Chondrocyte (in vitro differentiated cells): ENCODE measurements around the gene CEBPB. TPM values are rescaled to one million over a fixed set of nuclear protein-coding genes. Genes with fewer than 3 reads are reported as not detected.

Source experiments
- DNase-seq: peaks from one replicate; pipeline ENCODE4 v3.0.0; 2021; ENCODE audit warnings: mixed read lengths, low spot score
- H3K27ac Mint-ChIP-seq: one replicate; pipeline ENCODE4 v1.8.0; 2021; ENCODE audit warnings: mild to moderate bottlenecking, moderate library complexity, mixed read lengths; ENCODE audit not compliant: unreplicated experiment
- H3K27me3 Mint-ChIP-seq: 2 replicates; pipeline ENCODE4 v1.8.0; 2021; ENCODE audit warnings: low read depth, mixed read lengths
- H3K36me3 Mint-ChIP-seq: 2 replicates; pipeline ENCODE4 v1.8.0; 2021; ENCODE audit warnings: low read depth, mixed read lengths
- H3K4me1 Mint-ChIP-seq: 2 replicates; pipeline ENCODE4 v1.8.0; 2021; ENCODE audit warnings: low read depth, mild to moderate bottlenecking, mixed read lengths
- H3K4me3 Mint-ChIP-seq: one replicate; pipeline ENCODE4 v1.8.0; 2021; ENCODE audit warnings: mild to moderate bottlenecking, moderate library complexity, mixed read lengths; ENCODE audit not compliant: unreplicated experiment
- H3K9me3 Mint-ChIP-seq: 2 replicates; pipeline ENCODE4 v1.8.0; 2021; ENCODE audit warnings: low read depth, mixed read lengths
- CTCF ChIP-seq: fragments of 200-600 bp; sonication (generic); IDR thresholded peaks from 2 replicates; pipeline ENCODE4 v1.5.0; 2021; ENCODE audit warnings: antibody characterized with exemption, mild to moderate bottlenecking, moderate library complexity
- total RNA-seq: library from RNA; stranded (reverse); gene quantifications from 3 replicates; pipeline ENCODE4 v1.2.1, GENCODE V29; 2021

CEBPB gene
- total RNA-seq, 1 donor from 2014 or later: 81.4 TPM

- no peak overlapping the region for H3K4me3 Mint-ChIP-seq
- H3K27me3 Mint-ChIP-seq: no peaks in the 10 kb centered on the region
- peaks cover 9% of the 10 kb centered on the region for H3K9me3 Mint-ChIP-seq
- peaks cover 33% of the 10 kb centered on the region for H3K4me1 Mint-ChIP-seq
- TF ChIP-seq CTCF: no peak
- H3K36me3 Mint-ChIP-seq: peaks cover 14% of the 10 kb centered on the region
- no peak for DNase-seq
- peak overlapping the region; percentile 100 for H3K27ac Mint-ChIP-seq
These were observed 5.0 kb downstream of the CEBPB start for GRCh38 chr20:50195524-50196120.

- Mint-ChIP-seq H3K9me3 (peaks cover 9% of the 10 kb centered on the region), H3K4me1 (peaks cover 33% of the 10 kb centered on the region), H3K27me3 (no peaks in the 10 kb centered on the region), H3K27ac (peak overlapping the region; percentile 64), H3K36me3 (peaks cover 14% of the 10 kb centered on the region), H3K4me3 (no peak overlapping the region)
- DNase-seq: no peak
- TF ChIP-seq CTCF: no peak
These were observed 5.6 kb downstream of the CEBPB start for GRCh38 chr20:50196248-50196647.

- no peak for TF ChIP-seq CTCF
- peaks cover 9% of the 10 kb centered on the region for H3K9me3 Mint-ChIP-seq
- DNase-seq: no peak
- H3K27ac Mint-ChIP-seq: peak overlapping the region; percentile 49
- peaks cover 33% of the 10 kb centered on the region for H3K4me1 Mint-ChIP-seq
- no peak overlapping the region for H3K4me3 Mint-ChIP-seq
- no peaks in the 10 kb centered on the region for H3K27me3 Mint-ChIP-seq
- H3K36me3 Mint-ChIP-seq: peaks cover 14% of the 10 kb centered on the region
These were observed 6.3 kb downstream of the CEBPB start for GRCh38 chr20:50196896-50197295.

- no peak for TF ChIP-seq CTCF
- H3K36me3 Mint-ChIP-seq: peaks cover 15% of the 10 kb centered on the region
- peaks cover 30% of the 10 kb centered on the region for H3K4me1 Mint-ChIP-seq
- H3K4me3 Mint-ChIP-seq: no peak overlapping the region
- no peak for DNase-seq
- no peaks in the 10 kb centered on the region for H3K27me3 Mint-ChIP-seq
- peaks cover 10% of the 10 kb centered on the region for H3K9me3 Mint-ChIP-seq
- peak overlapping the region; percentile 49 for H3K27ac Mint-ChIP-seq
These were observed 7.0 kb downstream of the CEBPB start for GRCh38 chr20:50197463-50198179.

- H3K27me3 Mint-ChIP-seq: no peaks in the 10 kb centered on the region
- peaks cover 16% of the 10 kb centered on the region for H3K9me3 Mint-ChIP-seq
- peaks cover 25% of the 10 kb centered on the region for H3K4me1 Mint-ChIP-seq
- H3K27ac Mint-ChIP-seq: no peak overlapping the region
- no peak overlapping the region for H3K4me3 Mint-ChIP-seq
- peaks cover 9% of the 10 kb centered on the region for H3K36me3 Mint-ChIP-seq
- DNase-seq: no peak
- TF ChIP-seq CTCF: no peak
These were observed 7.6 kb downstream of the CEBPB start for GRCh38 chr20:50198180-50198666.
